Liver (tissue), 3 donors: ENCODE data around the gene IFIT1B.

Source experiments
- CTCF ChIP-seq: fragments of 150-350 bp; IDR thresholded peaks from 2 replicates; pipeline ENCODE4 v1.5.1; 2017; ENCODE audit warnings: improper control_type of control experiment, low read depth, low read length; ENCODE audit not compliant: missing input control
- HNF4A ChIP-seq, 2 donors: conservative IDR thresholded peaks; 2 replicates each; pipeline ENCODE4 v1.6.1; 2016; ENCODE audit warnings: antibody characterized with exemption in 2 of 2, mild to moderate bottlenecking in 2 of 2
- RAD21 ChIP-seq, 2 donors: IDR thresholded peaks; 2 replicates each; pipeline ENCODE4 v1.6.1; 2016; ENCODE audit warnings: antibody characterized with exemption in 2 of 2, mild to moderate bottlenecking in 2 of 2
- donor health status: healthy.
- donor health status: healthy.

- TF ChIP-seq CTCF (no peak), RAD21 (IDR thresholded peaks at IDR 0.05) (peak in 1 of 2 donors; percentile 56), HNF4A (conservative IDR thresholded peaks at IDR 0.05) (peak; percentile 90 to 94)
Measured at GRCh38 chr10:89351780-89352597, 25.9 kb upstream of the IFIT1B start.
